AG09319 (cell line): ENCODE results near the gene RALGAPB.
"Not testable (repeated sequence)": the region's sequence is repeated elsewhere in the genome, so short reads cannot be mapped to it uniquely, and the experiment has no call there.

Experiments
- DNase-seq: peaks from one replicate; pipeline ENCODE4 v3.0.0-alpha.2; 2010; ENCODE audit warnings: low read depth; ENCODE audit errors: extremely low read depth
- CTCF ChIP-seq: IDR thresholded peaks from 2 replicates; pipeline ENCODE4 v1.5.1; 2011; ENCODE audit warnings: low read depth, mild to moderate bottlenecking, inconsistent platforms, low read length, moderate library complexity

Gene RALGAPB

GRCh38 chr20:38430679-38431325 lies 41.8 kb upstream of the RALGAPB start:
- no peak for TF ChIP-seq CTCF

GRCh38 chr20:38432292-38432691 lies 40.4 kb upstream of the RALGAPB start:
- no peak for TF ChIP-seq CTCF
- DNase-seq = no peak

More at GRCh38 chr20:38430679-38431325, 41.8 kb upstream of the RALGAPB start:
- no peak for DNase-seq

DNA sequence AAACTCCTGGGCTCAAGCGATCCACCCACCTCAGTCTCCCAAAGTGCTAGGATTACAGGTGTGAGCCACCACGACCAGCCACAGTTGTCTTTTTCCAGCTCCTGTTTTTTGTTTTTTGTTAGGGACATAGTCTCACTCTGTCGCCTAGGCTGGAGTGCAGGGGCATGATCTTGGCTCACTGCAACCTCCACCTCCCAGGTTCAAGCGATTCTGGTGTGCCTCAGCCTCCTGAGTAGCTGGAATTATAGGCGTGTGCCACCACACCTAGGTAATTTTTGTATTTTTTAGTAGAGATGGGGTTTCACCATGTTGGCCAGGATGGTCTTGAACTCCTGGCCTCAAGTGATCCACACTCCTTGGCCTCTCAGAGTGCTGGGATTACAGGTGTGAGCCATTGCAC lies 39.8 kb upstream of the RALGAPB start:
- DNase-seq = not testable (repeated sequence)

DNA sequence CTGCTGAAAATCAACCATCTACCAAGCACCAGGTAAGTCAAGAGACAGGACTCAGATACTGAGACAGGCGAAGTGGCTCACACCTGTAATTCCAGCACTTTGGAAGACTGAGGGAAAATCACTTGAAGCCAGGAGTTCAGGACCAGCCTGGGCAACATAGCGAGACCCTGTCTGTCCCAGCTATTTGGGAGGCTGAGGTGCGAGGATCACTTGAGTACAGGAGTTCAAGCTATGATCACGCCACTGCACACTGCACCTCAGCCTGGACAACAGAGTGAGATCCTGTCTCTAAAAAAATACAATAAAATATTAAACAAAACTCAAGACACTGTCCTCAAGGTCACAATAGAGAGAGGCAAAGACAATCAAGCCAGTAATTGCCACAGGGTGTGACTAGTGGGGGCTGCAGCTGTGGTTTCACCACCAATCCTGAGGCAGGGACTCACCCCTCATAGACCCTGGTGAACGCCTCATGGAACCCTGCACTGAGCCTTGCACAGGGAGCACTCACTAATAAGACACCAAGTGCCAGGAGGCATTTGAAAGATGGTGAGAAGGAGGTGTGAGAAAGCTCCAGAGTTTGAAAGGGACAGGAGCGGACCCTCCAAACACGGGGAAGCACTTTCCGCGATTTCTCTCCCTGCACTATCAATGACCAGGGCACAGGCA lies 39.2 kb upstream of the RALGAPB start:
- TF ChIP-seq CTCF = no peak
- DNase-seq = no peak

DNA sequence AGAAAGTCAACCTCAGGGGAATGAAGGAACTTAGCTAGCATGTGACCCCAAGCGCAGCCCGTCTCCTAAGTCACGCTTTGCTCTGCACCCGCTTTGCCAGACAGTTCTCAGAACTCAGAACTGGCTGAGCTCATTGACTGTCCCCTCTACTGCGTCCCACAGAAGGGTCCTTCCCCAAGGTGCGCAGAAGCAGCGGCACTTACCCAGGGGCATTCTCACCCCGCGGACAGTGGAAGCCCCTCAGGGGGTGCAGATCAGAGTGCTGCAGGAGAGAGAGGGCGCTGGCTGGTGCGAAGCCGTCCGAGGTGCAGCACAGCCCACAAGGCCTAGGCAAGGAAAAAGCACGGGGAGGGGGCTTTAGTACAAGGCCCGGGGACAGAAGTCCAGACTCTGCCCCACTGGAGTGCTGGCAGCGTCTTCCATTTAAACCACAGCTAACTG lies 38.3 kb upstream of the RALGAPB start:
- no peak for DNase-seq
- no peak for TF ChIP-seq CTCF

DNA sequence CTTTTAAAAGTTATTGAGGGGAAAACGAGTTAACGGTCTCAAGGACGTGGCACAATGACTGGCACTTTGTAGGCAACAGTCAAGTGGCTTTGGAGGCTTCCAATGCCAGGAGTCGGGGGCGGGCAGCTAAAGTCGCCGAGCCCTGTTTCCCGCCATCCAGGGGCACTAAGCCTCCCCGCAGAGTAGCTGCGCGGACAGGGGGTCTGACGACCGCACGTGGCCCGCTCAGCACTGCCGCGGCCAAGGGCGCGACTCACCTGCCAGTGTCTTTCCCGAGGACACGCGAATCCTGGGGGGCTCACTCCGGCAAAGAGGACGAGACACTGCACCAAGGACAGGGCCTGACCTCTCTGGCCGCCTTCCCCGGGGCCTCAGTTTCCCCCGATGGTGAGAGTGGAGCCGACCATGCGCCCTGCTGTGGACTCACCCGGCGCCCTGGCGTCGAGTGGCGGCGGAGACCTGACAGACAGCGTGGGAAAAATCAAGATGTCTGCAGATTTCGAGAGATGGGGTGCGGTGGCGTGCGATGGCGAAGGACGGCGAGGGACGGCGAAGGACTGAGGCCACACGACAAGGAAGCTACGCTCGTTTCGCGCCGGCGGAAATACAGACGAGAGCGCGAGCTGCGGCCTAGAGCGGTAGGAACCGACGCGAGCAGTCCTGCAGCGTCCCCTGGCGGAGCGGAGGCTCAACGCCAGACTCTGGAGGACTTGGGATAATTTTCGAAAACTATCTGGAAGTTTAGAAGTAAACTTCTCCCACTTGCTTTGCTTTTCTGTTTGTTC lies 37.7 kb upstream of the RALGAPB start, which contains the start of gene SNHG17:
TSS of gene SNHG17 (minus strand) at position 559 of the 785 bp plus-strand sequence.
- peak; percentile 93 for DNase-seq
- TF ChIP-seq CTCF = no peak; the same call in none of the 2 replicates

DNA sequence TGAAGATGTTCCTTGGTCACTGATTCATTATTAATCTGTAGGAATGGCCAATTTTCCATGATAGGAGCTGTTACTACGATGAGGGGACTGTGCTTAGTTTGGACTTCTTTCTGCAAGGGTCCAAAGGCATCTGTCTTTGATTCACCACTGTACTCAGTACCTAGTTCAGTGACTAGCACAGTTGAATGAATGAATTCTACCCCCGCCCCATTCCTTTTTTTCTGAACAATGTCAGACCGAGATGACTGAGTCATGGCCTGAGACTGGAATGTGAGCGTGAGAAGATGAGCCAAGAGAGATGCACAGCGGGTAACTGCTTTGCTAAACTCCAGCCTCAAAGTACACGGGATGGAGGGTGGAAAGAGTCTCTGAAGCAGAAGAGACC lies 37.1 kb upstream of the RALGAPB start:
- DNase-seq = no peak

More for the DNA sequence above, 37.1 kb upstream of the RALGAPB start:
- TF ChIP-seq CTCF = no peak
